CD8-positive, alpha-beta memory T cell (primary cell): ENCODE results near the gene LIN54. TPM values are rescaled to one million over a fixed set of nuclear protein-coding genes. Genes with fewer than 3 reads are reported as not detected.
"Not testable (repeated sequence)": the region's sequence is repeated elsewhere in the genome, so short reads cannot be mapped to it uniquely, and the experiment has no call there.

Experiments used
- CTCF ChIA-PET: fragments of 350-600 bp; sonication (Branson Sonifier 250); formaldehyde crosslinking; loops from one replicate; lab custom pipeline; 2021; ENCODE audit warnings: antibody characterized with exemption; lab: Charles Lee
- POLR2A ChIA-PET: fragments of 350-600 bp; sonication (Branson Sonifier 250); formaldehyde crosslinking; loops from one replicate; lab custom pipeline; 2021; ENCODE audit warnings: antibody characterized with exemption; lab: Charles Lee
- DNase-seq, 5 donors: peaks; one replicate each; pipeline versions ENCODE4 v3.0.0 to v3.0.0-alpha.2; 2020 to 2022; ENCODE audit warnings: mixed read lengths in 1 of 5
- H3K27ac ChIP-seq: one replicate; pipeline ENCODE4 v1.7.0; 2013; ENCODE audit warnings: low read depth, mild to moderate bottlenecking, low read length, moderate library complexity
- H3K27me3 ChIP-seq: 2 replicates; pipeline ENCODE4 v1.7.0; 2013; ENCODE audit warnings: low read length, mild to moderate bottlenecking; ENCODE audit not compliant: insufficient read depth, poor library complexity, severe bottlenecking
- H3K36me3 ChIP-seq: 2 replicates; pipeline ENCODE4 v1.7.0; 2013; ENCODE audit warnings: mild to moderate bottlenecking, low read length, moderate library complexity; ENCODE audit not compliant: insufficient read depth
- H3K4me1 ChIP-seq: 2 replicates; pipeline ENCODE4 v1.7.0; 2013; ENCODE audit warnings: mild to moderate bottlenecking, low read length, moderate library complexity; ENCODE audit not compliant: insufficient read depth
- H3K4me3 ChIP-seq: 2 replicates; pipeline ENCODE4 v1.7.0; 2013; ENCODE audit warnings: mild to moderate bottlenecking, low read length
- H3K9me3 ChIP-seq: 2 replicates; pipeline ENCODE4 v1.7.0; 2013; ENCODE audit warnings: mild to moderate bottlenecking, low read length
- H3K27ac Mint-ChIP-seq, 8 donors: one replicate each; pipeline ENCODE4 v1.8.0; 2020 to 2021; ENCODE audit warnings: mixed read lengths in 8 of 8, mild to moderate bottlenecking in 6 of 8, inconsistent platforms in 3 of 8, moderate library complexity in 3 of 8
- H3K27me3 Mint-ChIP-seq, 2 donors: one replicate each; pipeline ENCODE4 v1.8.0; 2020 to 2021; ENCODE audit warnings: mixed read lengths in 2 of 2, mild to moderate bottlenecking in 1 of 2, moderate library complexity in 1 of 2
- H3K36me3 Mint-ChIP-seq, 3 donors: one replicate each; pipeline ENCODE4 v1.8.0; 2020 to 2021; ENCODE audit warnings: mixed read lengths in 3 of 3, inconsistent platforms in 1 of 3, mild to moderate bottlenecking in 1 of 3
- H3K4me1 Mint-ChIP-seq, 3 donors: one replicate each; pipeline ENCODE4 v1.8.0; 2020 to 2021; ENCODE audit warnings: mixed read lengths in 3 of 3, inconsistent platforms in 1 of 3, mild to moderate bottlenecking in 1 of 3
- H3K4me3 Mint-ChIP-seq, 7 donors: one replicate each; pipeline ENCODE4 v1.8.0; 2020 to 2021; ENCODE audit warnings: mixed read lengths in 7 of 7, mild to moderate bottlenecking in 6 of 7, moderate library complexity in 4 of 7, inconsistent platforms in 2 of 7
- H3K9me3 Mint-ChIP-seq, 5 donors: one replicate each; pipeline ENCODE4 v1.8.0; 2020 to 2022; ENCODE audit warnings: mixed read lengths in 5 of 5, mild to moderate bottlenecking in 3 of 5, moderate library complexity in 2 of 5, inconsistent platforms in 1 of 5
- polyA plus RNA-seq: library from polyadenylated mRNA; unstranded; fragments of 300-500 nt; fragmentation: Illumina TruSeq; gene quantifications from one replicate; pipeline ENCODE4 v1.2.3, GENCODE V29; 2021
- total RNA-seq, 2 experiments: library from RNA; stranded (reverse); gene quantifications; one replicate each; pipeline ENCODE4 v1.2.3, GENCODE V29; 2021

LIN54 gene
- total and polyA plus RNA-seq, 3 experiments from 2014 or later, result 9.2 to 23.0 (median 22.1) TPM

- no peak overlapping the region for H3K27ac ChIP-seq
- no peak for DNase-seq
- H3K4me1 ChIP-seq, result no peaks in the 10 kb centered on the region
- no peaks in the 10 kb centered on the region for H3K27me3 ChIP-seq
- H3K4me3 ChIP-seq, result no peak overlapping the region
- Mint-ChIP-seq H3K36me3 (peaks cover 8 to 79% (median 24%) of the 10 kb centered on the region in 3 donors), H3K4me1 (no peaks in the 10 kb centered on the region), H3K4me3 (no peak overlapping the region), H3K27ac (no peak overlapping the region), H3K9me3 (no peaks in the 10 kb centered on the region), H3K27me3 (no peaks in the 10 kb centered on the region)
- CTCF ChIA-PET, result no interaction called here
- POLR2A ChIA-PET, result no interaction called here
- H3K36me3 ChIP-seq, result peaks cover 26% of the 10 kb centered on the region
- H3K9me3 ChIP-seq, result no peaks in the 10 kb centered on the region
Measured at GRCh38 chr4:82934441-82934840, 76.2 kb downstream of the LIN54 start.

DNA sequence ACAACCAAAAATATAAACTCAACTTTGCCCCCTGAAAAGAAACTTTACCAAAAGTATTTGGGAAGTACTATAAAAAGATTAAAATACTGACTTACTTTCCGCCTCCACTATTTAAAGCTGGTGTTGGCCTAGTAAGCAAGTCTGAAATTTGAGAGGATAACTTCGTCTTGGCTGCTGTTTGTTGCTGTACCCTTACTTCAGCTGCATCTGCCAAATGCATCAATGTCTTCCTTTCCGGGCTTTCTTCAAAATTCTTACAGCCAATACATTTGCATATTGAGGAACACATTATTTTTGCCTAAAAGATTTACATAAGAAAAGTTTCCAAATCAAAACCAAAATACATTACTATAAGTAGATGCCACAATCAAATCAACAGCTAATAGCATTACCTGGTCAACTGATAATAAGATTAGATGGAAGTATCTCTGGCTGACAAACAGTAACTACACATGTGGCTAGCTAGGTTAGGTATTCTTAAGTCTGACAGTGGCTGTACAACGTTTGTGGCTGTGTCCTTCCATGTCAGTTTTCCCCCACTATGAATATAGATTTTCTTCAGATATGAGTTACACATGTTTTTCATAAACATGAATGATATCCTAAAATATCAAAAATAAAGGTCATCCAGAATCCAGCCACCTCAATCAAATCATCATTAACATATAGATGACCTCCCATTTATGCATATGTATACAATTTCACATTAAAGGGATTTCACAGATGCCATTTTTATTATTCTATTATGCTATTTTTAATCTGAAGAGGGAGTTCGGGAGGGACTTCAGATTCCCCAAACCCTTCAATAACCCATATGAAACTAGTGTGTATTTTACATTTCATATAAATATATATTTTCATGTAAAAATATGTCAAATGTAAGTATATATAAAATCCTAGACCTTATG, 79.5 kb downstream of the LIN54 start:
- Histone ChIP-seq H3K4me1 (no peaks in the 10 kb centered on the region), H3K27ac (no peak overlapping the region), H3K4me3 (no peak overlapping the region), H3K27me3 (no peaks in the 10 kb centered on the region), H3K36me3 (peaks cover 14% of the 10 kb centered on the region), H3K9me3 (no peaks in the 10 kb centered on the region)
- Mint-ChIP-seq H3K36me3 (peaks cover 8 to 64% (median 22%) of the 10 kb centered on the region in 3 donors), H3K27ac (peak overlapping the region in 1 of 8 donors; percentile 74), H3K4me3 (no peak overlapping the region), H3K4me1 (no peaks in the 10 kb centered on the region), H3K9me3 (no peaks in the 10 kb centered on the region), H3K27me3 (no peaks in the 10 kb centered on the region)
- no peak for DNase-seq
- ChIA-PET POLR2A (interaction anchor here (1.2 kb wide), 1 partner anchor 30 kb away, joined by 3 read pairs; the partner anchor contains the start of gene THAP9), CTCF (no interaction called here)

DNA sequence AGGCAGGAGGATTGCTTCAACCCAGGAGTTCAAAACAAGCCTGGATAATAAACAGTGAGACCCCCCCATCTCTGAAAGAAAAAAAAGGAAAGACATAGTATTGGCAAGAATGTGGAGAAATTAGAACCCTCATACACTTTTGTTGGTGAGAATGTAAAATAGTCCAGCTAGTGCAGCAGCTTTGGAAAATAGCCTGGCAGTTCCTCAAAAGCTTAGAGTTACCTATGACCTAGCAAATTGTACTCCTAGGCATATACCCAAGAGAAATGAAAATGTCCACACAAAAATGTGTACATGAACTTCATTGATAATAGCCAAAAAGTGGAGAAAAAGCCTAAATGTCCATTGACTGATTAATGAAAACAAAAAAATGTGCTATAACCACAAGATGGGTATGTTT, 88.8 kb downstream of the LIN54 start:
- H3K4me1 Mint-ChIP-seq, result no peaks in the 10 kb centered on the region
- Histone ChIP-seq H3K9me3 (no peaks in the 10 kb centered on the region), H3K4me1 (no peaks in the 10 kb centered on the region), H3K36me3 (no peaks in the 10 kb centered on the region), H3K4me3 (no peak overlapping the region), H3K27ac (no peak overlapping the region), H3K27me3 (no peaks in the 10 kb centered on the region)
- no peak for DNase-seq
- H3K36me3 Mint-ChIP-seq, result peaks cover 0 to 15% (median 0%) of the 10 kb centered on the region in 3 donors
- no peak overlapping the region for H3K4me3 Mint-ChIP-seq
- CTCF ChIA-PET, result no interaction called here
- H3K9me3 Mint-ChIP-seq, result no peaks in the 10 kb centered on the region
- H3K27me3 Mint-ChIP-seq, result no peaks in the 10 kb centered on the region
- peak overlapping the region in 1 of 8 donors; percentile 58 for H3K27ac Mint-ChIP-seq
- POLR2A ChIA-PET, result no interaction called here

GRCh38 chr4:82919386-82919785, 91.2 kb downstream of the LIN54 start:
- Mint-ChIP-seq H3K27ac (peak overlapping the region in 1 of 8 donors; percentile 22), H3K36me3 (peaks cover 0 to 13% (median 0%) of the 10 kb centered on the region in 3 donors), H3K4me3 (no peak overlapping the region), H3K4me1 (no peaks in the 10 kb centered on the region), H3K27me3 (no peaks in the 10 kb centered on the region), H3K9me3 (no peaks in the 10 kb centered on the region)
- ChIA-PET POLR2A (no interaction called here), CTCF (no interaction called here)
- H3K27ac ChIP-seq, result no peak overlapping the region
- H3K27me3 ChIP-seq, result no peaks in the 10 kb centered on the region
- no peaks in the 10 kb centered on the region for H3K36me3 ChIP-seq
- DNase-seq, result no peak
- no peak overlapping the region for H3K4me3 ChIP-seq
- no peaks in the 10 kb centered on the region for H3K9me3 ChIP-seq
- no peaks in the 10 kb centered on the region for H3K4me1 ChIP-seq

DNA sequence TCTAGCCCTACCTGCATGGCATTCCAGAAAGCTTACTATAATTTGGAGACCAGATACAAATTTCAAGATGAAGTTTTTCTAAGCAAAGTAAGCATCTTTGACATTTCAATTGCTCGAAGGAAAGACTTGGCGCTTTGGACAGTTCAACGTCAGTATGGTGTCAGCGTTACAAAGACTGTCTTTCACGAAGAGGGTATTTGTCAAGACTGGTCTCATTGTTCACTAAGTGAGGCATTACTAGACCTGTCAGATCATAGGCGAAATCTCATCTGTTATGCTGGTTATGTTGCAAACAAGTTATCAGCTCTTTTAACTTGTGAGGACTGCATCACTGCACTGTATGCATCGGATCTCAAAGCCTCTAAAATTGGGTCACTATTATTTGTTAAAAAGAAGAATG, 92.5 kb downstream of the LIN54 start:
- H3K4me3 ChIP-seq, result no peak overlapping the region
- no peaks in the 10 kb centered on the region for H3K4me1 ChIP-seq
- Mint-ChIP-seq H3K27ac (no peak overlapping the region), H3K4me1 (no peaks in the 10 kb centered on the region), H3K4me3 (no peak overlapping the region), H3K36me3 (peaks cover 0 to 14% (median 0%) of the 10 kb centered on the region in 3 donors), H3K9me3 (no peaks in the 10 kb centered on the region), H3K27me3 (no peaks in the 10 kb centered on the region)
- CTCF ChIA-PET, result no interaction called here
- no peaks in the 10 kb centered on the region for H3K36me3 ChIP-seq
- POLR2A ChIA-PET, result no interaction called here
- no peak for DNase-seq
- no peaks in the 10 kb centered on the region for H3K9me3 ChIP-seq
- H3K27me3 ChIP-seq, result no peaks in the 10 kb centered on the region
- H3K27ac ChIP-seq, result no peak overlapping the region

- H3K36me3 Mint-ChIP-seq, result peaks cover 0 to 23% (median 3%) of the 10 kb centered on the region in 3 donors
- POLR2A ChIA-PET, H3K4me3 Mint-ChIP-seq, H3K27me3 Mint-ChIP-seq, H3K27ac ChIP-seq, H3K4me3 ChIP-seq, H3K9me3 Mint-ChIP-seq, H3K27ac Mint-ChIP-seq, H3K4me1 ChIP-seq, H3K27me3 ChIP-seq, CTCF ChIA-PET, H3K4me1 Mint-ChIP-seq, H3K36me3 ChIP-seq, H3K9me3 ChIP-seq, DNase-seq: not testable (repeated sequence)
Measured at GRCh38 chr4:82913968-82914367, 96.7 kb downstream of the LIN54 start.

DNA sequence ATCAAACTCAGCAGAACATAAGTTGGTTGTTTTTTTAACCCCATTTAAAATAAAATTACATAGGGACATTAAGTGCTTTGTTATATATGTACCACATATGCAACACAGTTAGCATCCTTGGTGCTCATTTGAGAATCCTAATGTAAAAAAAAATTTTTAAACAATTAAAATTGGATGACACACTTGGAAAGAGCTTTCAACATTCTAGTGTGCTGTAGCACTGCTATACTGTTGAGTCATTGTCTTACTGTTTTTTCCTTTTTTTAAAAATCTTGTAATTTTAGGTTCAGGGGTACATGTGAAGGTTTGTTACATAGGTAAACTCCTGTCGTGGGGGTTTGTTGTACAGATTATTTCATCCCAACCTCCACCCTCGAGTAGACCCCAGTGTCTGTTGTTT, 97.3 kb downstream of the LIN54 start:
- Mint-ChIP-seq H3K36me3 (peaks cover 0 to 21% (median 3%) of the 10 kb centered on the region in 3 donors), H3K27ac (no peak overlapping the region), H3K4me1 (no peaks in the 10 kb centered on the region), H3K27me3 (no peaks in the 10 kb centered on the region), H3K4me3 (no peak overlapping the region), H3K9me3 (no peaks in the 10 kb centered on the region)
- Histone ChIP-seq H3K4me1 (no peaks in the 10 kb centered on the region), H3K9me3 (no peaks in the 10 kb centered on the region), H3K27me3 (no peaks in the 10 kb centered on the region), H3K4me3 (no peak overlapping the region), H3K36me3 (no peaks in the 10 kb centered on the region), H3K27ac (no peak overlapping the region)
- ChIA-PET POLR2A (no interaction called here), CTCF (no interaction called here)
- DNase-seq, result no peak

- peaks cover 0 to 19% (median 5%) of the 10 kb centered on the region in 3 donors for H3K36me3 Mint-ChIP-seq
- peaks cover 0 to 2% of the 10 kb centered on the region in 2 donors for H3K27me3 Mint-ChIP-seq
- Histone ChIP-seq H3K9me3 (no peaks in the 10 kb centered on the region), H3K27ac (no peak overlapping the region), H3K36me3 (no peaks in the 10 kb centered on the region), H3K4me3 (no peak overlapping the region), H3K27me3 (no peaks in the 10 kb centered on the region), H3K4me1 (no peaks in the 10 kb centered on the region)
- ChIA-PET POLR2A (no interaction called here), CTCF (no interaction called here)
- H3K27ac Mint-ChIP-seq, result no peak overlapping the region
- H3K4me3 Mint-ChIP-seq, result no peak overlapping the region
- no peak for DNase-seq
- H3K9me3 Mint-ChIP-seq, result no peaks in the 10 kb centered on the region
- peaks cover 10 to 15% (median 14%) of the 10 kb centered on the region in 3 donors for H3K4me1 Mint-ChIP-seq
Measured at GRCh38 chr4:82909326-82909725, 101.3 kb downstream of the LIN54 start.
